A549 (cell line): ENCODE measurements around the gene DTX3. TPM values are rescaled to one million over a fixed set of nuclear protein-coding genes. Genes with fewer than 3 reads are reported as not detected.

Source experiments
- ATAC-seq, 2 experiments: fragments of 200-7000 bp in 1 of 2; fragments of >200 bp in 1 of 2; cut with Nextera tagmentation in 1 of 2; cut with Tn5 transposase in 1 of 2; 3 replicates each; pipeline versions ENCODE4 v1.8.0 to v1.9.1; 2018 to 2020; ENCODE audit warnings: mild to moderate bottlenecking in 1 of 2, moderate library complexity in 1 of 2
- CTCF ChIA-PET: fragments of 300-600 bp; sonication (Branson Sonifier 250); formaldehyde crosslinking; extraction: SDS; loops from one replicate; lab custom pipeline; 2021; ENCODE audit warnings: antibody characterized with exemption, inconsistent platforms; lab: Yijun Ruan, JAX
- POLR2A ChIA-PET: fragments of 350-600 bp; formaldehyde crosslinking; extraction: SDS; loops from one replicate; lab custom pipeline; 2021; ENCODE audit warnings: antibody characterized with exemption, inconsistent platforms; lab: Yijun Ruan, JAX
- DNase-seq, 2 experiments: peaks; one replicate each; pipeline versions ENCODE4 v3.0.0 to v3.0.0-alpha.2; 2011 to 2016; ENCODE audit warnings: low read depth in 1 of 2, low spot score in 1 of 2
- FAIRE-seq: peaks from 2 replicates; lab custom pipeline; 2011; peaks lifted over from hg19 to GRCh38; lab: Jason Lieb, UNC
- H3K27ac ChIP-seq, 2 experiments: fragments of >200 bp; sonication (Bioruptor Twin); formaldehyde crosslinking; 3 replicates each; pipeline ENCODE4 v1.5.1; 2016 to 2017
- H3K4me1 ChIP-seq: fragments of >200 bp; sonication (Bioruptor Twin); formaldehyde crosslinking; 3 replicates; pipeline ENCODE4 v1.6.1; 2016
- H3K4me2 ChIP-seq: fragments of >200 bp; sonication (Bioruptor Twin); formaldehyde crosslinking; 3 replicates; pipeline ENCODE4 v1.6.1; 2016
- H3K4me3 ChIP-seq: fragments of >200 bp; sonication (Bioruptor Twin); formaldehyde crosslinking; 3 replicates; pipeline ENCODE4 v1.5.1; 2016
- H3K9me3 ChIP-seq: fragments of >200 bp; sonication (Bioruptor Twin); formaldehyde crosslinking; 3 replicates; pipeline ENCODE4 v1.6.1; 2016
- ATOH8 ChIP-seq: fragments of 250-450 bp; sonication (Bioruptor Pico); IDR thresholded peaks from 2 replicates; pipeline ENCODE4 v1.5.0; 2020; ENCODE audit warnings: low read depth, mild to moderate bottlenecking, moderate library complexity
- CTCF ChIP-seq: fragments of >200 bp; sonication (Bioruptor Twin); formaldehyde crosslinking; IDR thresholded peaks from 3 replicates; pipeline ENCODE4 v1.5.1; 2016
- EHMT2 ChIP-seq: fragments of 200-600 bp; sonication (generic); IDR thresholded peaks from 2 replicates; pipeline ENCODE4 v1.6.1; 2016; ENCODE audit warnings: antibody characterized with exemption, low read depth, mild to moderate bottlenecking, moderate library complexity
- ELK1 ChIP-seq: fragments of 150-350 bp; IDR thresholded peaks from 2 replicates; pipeline ENCODE4 v1.6.1; 2014; ENCODE audit warnings: low read depth, mild to moderate bottlenecking, low read length
- EP300 ChIP-seq, 2 experiments: fragments of >200 bp; sonication (Bioruptor Twin); formaldehyde crosslinking; IDR thresholded peaks; 2 replicates in 1 of 2; 3 replicates in 1 of 2; pipeline ENCODE4 v1.6.1; 2016 to 2017
- FOSL2 ChIP-seq, 2 experiments: fragments of 450-650 bp in 1 of 2; fragments of >200 bp in 1 of 2; sonication (Bioruptor Twin) in 1 of 2; formaldehyde crosslinking; IDR thresholded peaks; 2 replicates each; pipeline versions ENCODE4 v1.5.0 to v1.6.1; 2016 to 2020; ENCODE audit warnings: mild to moderate bottlenecking in 1 of 2, moderate library complexity in 1 of 2
- HMGXB4 ChIP-seq: fragments of 250-450 bp; sonication (Bioruptor Pico); IDR thresholded peaks from 2 replicates; pipeline ENCODE4 v1.5.0; 2021; ENCODE audit warnings: mild to moderate bottlenecking, moderate library complexity, borderline replicate concordance
- HOXA7 ChIP-seq: fragments of 250-450 bp; sonication (Bioruptor Pico); IDR thresholded peaks from 2 replicates; pipeline ENCODE4 v1.5.0; 2020; ENCODE audit warnings: mild to moderate bottlenecking, moderate library complexity
- JUNB ChIP-seq: fragments of >200 bp; sonication (Bioruptor Twin); formaldehyde crosslinking; IDR thresholded peaks from 2 replicates; pipeline ENCODE4 v1.6.1; 2016
- KDM1A ChIP-seq: fragments of 200-600 bp; sonication (generic); IDR thresholded peaks from 2 replicates; pipeline ENCODE4 v1.6.1; 2016; ENCODE audit warnings: low read depth, mild to moderate bottlenecking
- KDM5A ChIP-seq: fragments of 200-600 bp; sonication (generic); IDR thresholded peaks from 2 replicates; pipeline ENCODE4 v1.6.1; 2016; ENCODE audit warnings: antibody characterized with exemption, mild to moderate bottlenecking
- MAX ChIP-seq: IDR thresholded peaks from 2 replicates; pipeline ENCODE4 v1.6.1; 2012
- RNF2 ChIP-seq: fragments of 200-600 bp; sonication (generic); IDR thresholded peaks from 2 replicates; pipeline ENCODE4 v1.6.1; 2016; ENCODE audit warnings: low read depth, mild to moderate bottlenecking, antibody characterized with exemption, moderate library complexity, borderline replicate concordance
- USF2 ChIP-seq: fragments of 450-650 bp; IDR thresholded peaks from 2 replicates; pipeline ENCODE4 v1.6.1; 2014; ENCODE audit warnings: antibody characterized with exemption
- ZNF302 ChIP-seq: fragments of 250-450 bp; sonication (Bioruptor Pico); IDR thresholded peaks from 2 replicates; pipeline ENCODE4 v1.9.0; 2021; ENCODE audit warnings: inconsistent platforms, mild to moderate bottlenecking, moderate library complexity
- WGBS: methylation state at CpG from one replicate; pipeline ENCODE4 v1.1.6; 2017; ENCODE audit errors: missing lambda C conversion rate; 5-methylcytosine and 5-hydroxymethylcytosine counted together
- polyA plus RNA-seq, 4 experiments: library from polyadenylated mRNA; depleted of rRNA in 3 of 4; stranded (reverse); fragments of >200 nt; fragmentation: RNase III in 1 of 4; extraction: RNeasy Plus Mini Kit Qiagen cat#74134 plus additional on column Dnase treatment in 1 of 4; gene quantifications; 2 replicates in 3 of 4; 3 replicates in 1 of 4; pipeline ENCODE4 v1.2.3, GENCODE V29; 2011 to 2017

The DTX3 gene
- polyA plus RNA-seq, 2 of the 4 experiments (the other 2 are of a cell fraction), result 21.7 to 24.7 TPM

- DNase-seq, result no peak
- TF ChIP-seq HMGXB4 (CRISPR knock-in tag) (no peak), FOSL2 (IDR thresholded peaks at IDR 0.05) (no peak), FOSL2 (CRISPR knock-in tag; IDR thresholded peaks at IDR 0.05) (no peak), ATOH8 (CRISPR knock-in tag) (no peak), USF2 (no peak), MAX (no peak), EP300 (IDR thresholded peaks at IDR 0.05) (no peak), EHMT2 (no peak), KDM1A (no peak)
- TF ChIP-seq, all 56 proteins: peak for 0
- WGBS, result 60% methylated on average over 8 of the region's 8 CpGs
- ChIA-PET CTCF (interaction anchor here (0.8 to 5.5 kb wide), 7 partner anchors 8 to 50 kb away, joined by 4 to 62 read pairs (median 5); partner anchors contain the start of genes B4GALNT1 and PIP4K2C), POLR2A (no interaction called here)
- Histone ChIP-seq H3K4me2 (no peak overlapping the region), H3K4me1 (peaks cover 10% of the 10 kb centered on the region; the same call in 1 of the 3 replicates), H3K27ac (no peak overlapping the region), H3K4me3 (no peak overlapping the region), H3K9me3 (no peaks in the 10 kb centered on the region)
- ATAC-seq (no peak), FAIRE-seq (no peak)
These were observed 20.0 kb downstream of the DTX3 start for GRCh38 chr12:57624441-57625220.

GRCh38 chr12:57625261-57626032 lies 20.8 kb downstream of the DTX3 start:
- CTCF ChIA-PET, result interaction anchor here (0.6 to 5.5 kb wide), 9 partner anchors 8 to 101 kb away, joined by 3 to 62 read pairs (median 4); partner anchors contain the start of gene B4GALNT1
- POLR2A ChIA-PET, result no interaction called here
- Histone ChIP-seq H3K27ac (no peak overlapping the region), H3K4me1 (peaks cover 10% of the 10 kb centered on the region; the same call in 1 of the 3 replicates), H3K4me2 (no peak overlapping the region), H3K9me3 (no peaks in the 10 kb centered on the region), H3K4me3 (no peak overlapping the region)
- DNase-seq, result no peak
- ATAC-seq, result no peak
- no peak for FAIRE-seq
- WGBS, result 82% methylated on average over 12 of the region's 12 CpGs
- no peak for TF ChIP-seq JUNB
- TF ChIP-seq RNF2, result no peak
- no peak for TF ChIP-seq ZNF302
- TF ChIP-seq HOXA7 (CRISPR knock-in tag), result no peak
- no peak for TF ChIP-seq CTCF
- TF ChIP-seq ELK1, result no peak
- TF ChIP-seq KDM5A, result no peak
